Effector memory CD8-positive, alpha-beta T cell (primary cell): ENCODE results near the gene LRP5.
"Not testable (repeated sequence)": the region's sequence is repeated elsewhere in the genome, so short reads cannot be mapped to it uniquely, and the experiment has no call there.

Experiments
- ATAC-seq: fragments of 150-1000 bp; cut with Tn5 transposase; replicated peaks from 2 replicates; pipeline ENCODE4 v1.10.0; 2021; ENCODE audit warnings: mild to moderate bottlenecking, moderate library complexity
- DNase-seq, 3 experiments: peaks; one replicate each; pipeline ENCODE4 v3.0.0; 2021
- H3K27ac Mint-ChIP-seq, 2 donors: one replicate each; pipeline ENCODE4 v1.8.0; 2022; ENCODE audit warnings: mild to moderate bottlenecking in 2 of 2, mixed read lengths in 2 of 2, moderate library complexity in 2 of 2
- H3K27me3 Mint-ChIP-seq, 2 donors: one replicate each; pipeline ENCODE4 v1.8.0; 2022; ENCODE audit warnings: mixed read lengths in 2 of 2
- H3K36me3 Mint-ChIP-seq: one replicate; pipeline ENCODE4 v1.8.0; 2022; ENCODE audit warnings: mild to moderate bottlenecking, moderate library complexity, mixed read lengths; ENCODE audit not compliant: insufficient read depth
- H3K4me1 Mint-ChIP-seq, 2 donors: one replicate each; pipeline ENCODE4 v1.8.0; 2022; ENCODE audit warnings: low read depth in 2 of 2, mixed read lengths in 2 of 2
- H3K4me3 Mint-ChIP-seq, 2 donors: one replicate each; pipeline ENCODE4 v1.8.0; 2022; ENCODE audit warnings: mild to moderate bottlenecking in 2 of 2, mixed read lengths in 2 of 2, moderate library complexity in 2 of 2
- H3K9me3 Mint-ChIP-seq, 2 donors: one replicate each; pipeline ENCODE4 v1.8.0; 2022; ENCODE audit warnings: mixed read lengths in 2 of 2

LRP5 gene

DNA sequence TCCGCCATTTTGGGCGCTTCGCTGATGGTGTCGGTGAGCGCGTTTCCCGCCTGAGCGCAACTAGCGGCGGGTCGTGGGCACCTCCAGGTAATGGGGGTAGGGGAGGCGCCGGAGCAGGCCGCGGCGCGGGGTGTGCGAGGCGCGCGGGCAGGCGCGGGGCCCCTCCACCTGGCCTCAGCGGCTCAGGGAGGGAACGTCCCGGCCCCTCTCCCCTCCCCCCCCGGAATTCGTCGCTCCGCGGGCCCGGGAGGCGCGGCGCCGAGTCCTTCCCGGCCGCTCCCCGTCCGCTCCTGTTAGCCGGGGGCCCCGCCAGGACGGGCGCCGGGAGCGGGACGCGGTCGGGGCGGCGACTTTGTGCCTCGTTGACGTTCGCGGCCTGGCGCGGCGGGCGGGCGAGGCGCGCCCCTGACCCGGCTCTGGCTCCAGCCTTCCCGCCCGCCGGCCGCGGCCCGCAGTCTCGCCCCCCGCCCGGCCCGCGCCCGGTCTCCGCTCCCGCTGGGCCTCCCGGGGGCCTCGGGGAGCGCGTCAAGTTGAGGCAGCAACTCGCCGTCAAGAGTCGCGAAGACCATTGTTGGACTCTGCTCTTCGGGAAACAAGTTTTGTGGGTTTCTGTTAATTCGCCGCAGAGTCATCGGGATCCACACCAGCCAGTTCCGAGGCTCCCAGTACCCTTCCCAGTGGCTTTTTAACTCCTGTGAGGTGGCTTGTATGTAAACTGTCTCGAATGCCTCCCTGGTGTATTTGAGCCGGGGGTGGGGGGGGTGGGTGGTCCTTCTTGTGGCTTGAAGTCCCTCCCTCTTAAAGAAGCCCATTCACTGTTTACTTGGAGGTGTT, 148.6 kb downstream of the LRP5 start, which contains the start of gene PPP6R3:
Gene PPP6R3 (plus strand): TSS at position 12 of the 834 bp plus-strand sequence. CDS start 76,913 bp downstream, outside the sequence.
- peaks cover 37% of the 10 kb centered on the region for H3K36me3 Mint-ChIP-seq
- H3K27me3 Mint-ChIP-seq, result no peaks in the 10 kb centered on the region
- no peak for DNase-seq
- no peaks in the 10 kb centered on the region for H3K9me3 Mint-ChIP-seq
- H3K27ac Mint-ChIP-seq, result peak within 1 kb of the TSS; percentile 99 to 100
- peaks cover 33 to 37% of the 10 kb centered on the region in 2 donors for H3K4me1 Mint-ChIP-seq
- peak within 1 kb of the TSS; percentile 94 to 96 for H3K4me3 Mint-ChIP-seq
- ATAC-seq, result no peak

DNA sequence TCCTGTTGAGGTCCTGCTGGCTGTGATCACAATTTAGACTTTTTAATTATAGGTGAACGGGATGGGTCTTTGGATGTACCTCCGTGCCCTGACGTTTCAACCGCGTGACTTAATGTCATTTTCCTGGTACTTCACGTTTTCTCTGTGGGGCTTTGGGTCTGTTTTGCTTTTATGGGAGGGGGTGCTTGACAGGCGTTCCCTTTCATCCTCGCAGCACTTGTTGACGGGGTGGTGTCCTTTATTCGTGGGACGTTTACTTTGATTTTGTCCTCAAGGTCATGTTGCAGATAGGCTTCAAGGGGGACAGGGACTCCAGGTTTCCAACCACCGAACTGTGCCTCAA, 149.2 kb downstream of the LRP5 start:
- Mint-ChIP-seq H3K36me3 (peaks cover 37% of the 10 kb centered on the region), H3K4me3 (peak overlapping the region; percentile 73 to 74), H3K9me3 (no peaks in the 10 kb centered on the region), H3K27ac (peak overlapping the region; percentile 42 to 88), H3K27me3 (no peaks in the 10 kb centered on the region), H3K4me1 (peaks cover 35 to 40% of the 10 kb centered on the region in 2 donors)
- DNase-seq (no peak), ATAC-seq (no peak)

DNA sequence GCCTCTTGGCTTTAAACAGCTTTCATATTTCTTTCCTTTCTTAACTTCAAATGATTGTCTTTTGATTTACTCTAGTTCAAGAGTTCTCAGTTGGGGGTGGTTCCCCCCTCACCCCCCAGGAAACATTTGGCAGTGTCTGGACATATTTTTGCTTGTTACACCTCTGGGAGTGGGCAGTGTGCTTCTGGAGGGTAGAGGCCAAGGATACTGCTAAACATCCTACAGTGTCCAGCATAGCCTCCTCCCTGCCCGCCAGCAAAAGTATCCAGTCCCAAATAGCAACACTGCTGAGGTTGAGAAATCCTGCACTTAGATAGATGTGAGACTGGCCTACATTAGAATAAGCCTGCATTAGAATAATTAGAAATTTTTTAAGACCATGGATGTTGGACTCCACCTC, 151.3 kb downstream of the LRP5 start:
- H3K27ac Mint-ChIP-seq, result peak overlapping the region; percentile 42 to 72
- DNase-seq, result no peak
- peaks cover 49 to 59% of the 10 kb centered on the region in 2 donors for H3K4me1 Mint-ChIP-seq
- H3K27me3 Mint-ChIP-seq, result no peaks in the 10 kb centered on the region
- peak overlapping the region; percentile 73 to 74 for H3K4me3 Mint-ChIP-seq
- H3K36me3 Mint-ChIP-seq, result peaks cover 41% of the 10 kb centered on the region
- no peaks in the 10 kb centered on the region for H3K9me3 Mint-ChIP-seq
- no peak for ATAC-seq

DNA sequence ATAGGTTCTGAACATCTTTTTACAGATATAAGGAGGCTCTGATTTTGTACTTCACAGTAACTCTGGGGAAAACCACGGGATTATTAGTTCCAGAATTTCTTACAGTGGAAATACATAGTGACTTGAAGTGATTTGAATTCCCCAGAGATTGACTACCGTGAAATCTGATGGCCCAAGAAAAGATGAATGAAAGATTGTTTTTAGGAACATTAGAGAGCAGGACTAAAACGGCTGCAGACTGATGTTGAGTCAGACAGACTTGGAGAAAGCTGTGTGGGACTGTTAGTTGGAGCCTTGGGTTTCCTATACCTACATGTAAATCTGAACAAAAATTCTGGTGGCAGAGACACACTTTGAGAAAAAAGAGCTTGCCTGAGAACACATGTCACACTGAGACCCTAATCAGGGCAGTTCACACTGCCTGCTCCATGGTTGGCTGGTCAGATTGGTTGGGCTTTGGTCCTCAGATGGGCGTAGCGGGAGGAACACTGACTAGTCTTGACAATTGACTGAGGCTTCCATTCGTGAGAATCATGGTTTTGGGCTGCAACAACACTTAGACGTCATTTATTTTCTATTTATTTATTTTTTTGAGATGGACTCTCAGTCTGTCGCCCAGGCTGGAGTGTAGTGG, 154.9 kb downstream of the LRP5 start:
- no peaks in the 10 kb centered on the region for H3K9me3 Mint-ChIP-seq
- no peaks in the 10 kb centered on the region for H3K27me3 Mint-ChIP-seq
- DNase-seq, result no peak
- ATAC-seq, result no peak
- H3K4me1 Mint-ChIP-seq, result peaks cover 70 to 88% of the 10 kb centered on the region in 2 donors
- peaks cover 27% of the 10 kb centered on the region for H3K36me3 Mint-ChIP-seq
- H3K27ac Mint-ChIP-seq, result peak overlapping the region; percentile 6 to 73
- H3K4me3 Mint-ChIP-seq, result peak overlapping the region; percentile 67 to 79

DNA sequence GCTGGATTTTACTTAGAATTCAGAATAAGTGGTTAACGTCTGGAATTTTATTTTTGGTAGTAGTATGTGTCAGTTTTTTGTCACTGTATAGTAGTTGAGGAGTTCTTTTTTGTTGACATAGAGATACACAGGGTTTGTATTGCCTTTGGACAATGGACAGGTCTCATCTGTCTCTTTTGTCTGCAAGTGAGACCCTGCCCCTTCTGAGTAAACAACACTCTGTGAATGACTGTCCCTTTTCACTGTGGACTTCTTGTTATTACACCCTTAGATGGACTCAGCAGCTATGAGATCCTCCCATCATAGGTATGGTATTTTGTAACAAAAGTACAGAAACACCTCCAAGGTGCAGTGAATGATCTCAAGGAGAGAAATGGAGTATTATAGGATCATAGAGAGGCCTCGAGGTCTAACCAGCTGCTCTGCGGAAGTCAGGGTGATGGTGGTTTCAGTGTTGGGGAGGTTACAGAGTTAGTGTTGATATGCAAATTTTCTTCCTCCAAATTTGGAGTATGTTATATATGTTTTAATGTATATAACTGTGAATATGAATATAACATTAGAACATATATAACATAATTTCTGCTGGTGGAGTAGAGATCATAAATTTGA, 155.9 kb downstream of the LRP5 start:
- Mint-ChIP-seq H3K4me1 (peaks cover 72 to 93% of the 10 kb centered on the region in 2 donors), H3K27me3 (no peaks in the 10 kb centered on the region), H3K4me3 (peak overlapping the region; percentile 67 to 79), H3K9me3 (no peaks in the 10 kb centered on the region), H3K36me3 (peaks cover 23% of the 10 kb centered on the region), H3K27ac (peak overlapping the region in 1 of 2 donors; percentile 88)
- ATAC-seq (peak; percentile 61), DNase-seq (no peak)

DNA sequence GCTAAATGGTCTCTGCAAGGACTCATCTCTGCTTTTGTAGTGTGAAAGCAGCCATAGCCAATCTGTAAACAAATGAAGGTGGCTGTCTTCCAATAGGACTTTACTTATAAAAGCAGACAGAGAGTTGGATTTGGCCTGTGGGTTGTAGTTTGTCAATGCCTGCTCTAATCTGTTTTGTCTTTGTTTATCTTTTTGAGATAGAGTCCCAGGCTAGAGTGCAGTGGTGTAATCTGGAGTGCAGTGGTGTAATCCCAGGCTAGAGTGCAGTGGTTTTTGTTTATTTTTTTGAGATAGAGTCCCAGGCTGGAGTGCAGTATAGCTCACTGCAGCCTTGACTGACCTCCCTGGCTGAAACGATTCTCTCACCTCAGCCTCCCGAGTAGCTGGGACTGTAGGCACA, 156.7 kb downstream of the LRP5 start:
- Mint-ChIP-seq H3K4me3 (peak overlapping the region; percentile 67 to 79), H3K4me1 (peaks cover 71 to 93% of the 10 kb centered on the region in 2 donors), H3K27me3 (no peaks in the 10 kb centered on the region), H3K9me3 (no peaks in the 10 kb centered on the region), H3K36me3 (peaks cover 22% of the 10 kb centered on the region), H3K27ac (peak overlapping the region; percentile 77 to 88)
- DNase-seq (no peak), ATAC-seq (no peak)

DNA sequence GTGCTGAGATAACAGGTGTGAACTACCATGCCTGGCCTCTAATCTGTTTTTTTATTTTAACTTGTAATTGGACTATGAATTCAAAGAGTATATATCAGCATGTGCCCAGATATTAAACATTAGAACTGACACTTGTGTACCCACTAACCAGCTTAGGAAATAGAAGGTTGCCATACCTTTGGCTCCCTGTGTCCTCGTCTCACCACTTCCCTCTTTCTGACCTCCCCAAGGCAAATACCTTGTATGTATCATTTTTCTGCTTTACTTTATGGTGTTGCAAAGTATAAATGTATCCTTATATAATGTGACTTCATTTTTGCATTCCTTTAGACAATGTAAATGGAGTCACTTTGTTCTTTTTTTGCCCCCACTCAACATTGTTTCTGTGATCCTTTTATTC, 157.3 kb downstream of the LRP5 start:
- H3K4me1 Mint-ChIP-seq, result peaks cover 68 to 92% of the 10 kb centered on the region in 2 donors
- H3K36me3 Mint-ChIP-seq, result peaks cover 19% of the 10 kb centered on the region
- no peaks in the 10 kb centered on the region for H3K9me3 Mint-ChIP-seq
- peak overlapping the region; percentile 67 to 79 for H3K4me3 Mint-ChIP-seq
- no peaks in the 10 kb centered on the region for H3K27me3 Mint-ChIP-seq
- peak overlapping the region; percentile 77 to 88 for H3K27ac Mint-ChIP-seq
- ATAC-seq (no peak), DNase-seq (no peak)

DNA sequence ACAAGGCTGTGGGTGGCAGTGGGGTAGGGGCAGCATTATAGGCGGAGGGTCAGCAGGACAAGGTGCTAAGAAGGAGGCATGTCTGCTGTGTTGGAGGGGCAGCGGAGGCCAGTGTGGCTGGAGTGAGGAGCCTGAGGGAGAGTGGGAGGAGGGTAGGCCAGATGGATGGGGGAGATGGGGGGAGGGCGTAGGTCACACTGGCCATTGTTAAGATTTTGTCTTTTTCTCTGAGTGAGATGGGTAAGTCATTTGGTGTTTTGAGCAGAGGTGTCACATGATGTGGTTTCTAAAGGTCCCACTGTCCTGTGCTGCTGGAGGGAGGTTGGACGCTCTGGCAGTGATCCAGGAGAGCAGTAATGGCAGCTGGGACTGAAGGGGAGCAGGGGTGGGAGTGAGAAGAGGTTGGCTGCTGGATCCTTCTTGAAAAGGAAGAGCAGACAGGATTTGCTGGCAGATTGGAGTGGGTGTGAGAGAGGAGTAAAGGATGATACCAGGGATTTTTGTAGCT, 158.0 kb downstream of the LRP5 start:
- peak overlapping the region; percentile 67 to 79 for H3K4me3 Mint-ChIP-seq
- peaks cover 14% of the 10 kb centered on the region for H3K36me3 Mint-ChIP-seq
- no peaks in the 10 kb centered on the region for H3K9me3 Mint-ChIP-seq
- no peaks in the 10 kb centered on the region for H3K27me3 Mint-ChIP-seq
- ATAC-seq (no peak), DNase-seq (no peak)
- H3K27ac Mint-ChIP-seq, result peak overlapping the region; percentile 77 to 88
- peaks cover 70 to 85% of the 10 kb centered on the region in 2 donors for H3K4me1 Mint-ChIP-seq

DNA sequence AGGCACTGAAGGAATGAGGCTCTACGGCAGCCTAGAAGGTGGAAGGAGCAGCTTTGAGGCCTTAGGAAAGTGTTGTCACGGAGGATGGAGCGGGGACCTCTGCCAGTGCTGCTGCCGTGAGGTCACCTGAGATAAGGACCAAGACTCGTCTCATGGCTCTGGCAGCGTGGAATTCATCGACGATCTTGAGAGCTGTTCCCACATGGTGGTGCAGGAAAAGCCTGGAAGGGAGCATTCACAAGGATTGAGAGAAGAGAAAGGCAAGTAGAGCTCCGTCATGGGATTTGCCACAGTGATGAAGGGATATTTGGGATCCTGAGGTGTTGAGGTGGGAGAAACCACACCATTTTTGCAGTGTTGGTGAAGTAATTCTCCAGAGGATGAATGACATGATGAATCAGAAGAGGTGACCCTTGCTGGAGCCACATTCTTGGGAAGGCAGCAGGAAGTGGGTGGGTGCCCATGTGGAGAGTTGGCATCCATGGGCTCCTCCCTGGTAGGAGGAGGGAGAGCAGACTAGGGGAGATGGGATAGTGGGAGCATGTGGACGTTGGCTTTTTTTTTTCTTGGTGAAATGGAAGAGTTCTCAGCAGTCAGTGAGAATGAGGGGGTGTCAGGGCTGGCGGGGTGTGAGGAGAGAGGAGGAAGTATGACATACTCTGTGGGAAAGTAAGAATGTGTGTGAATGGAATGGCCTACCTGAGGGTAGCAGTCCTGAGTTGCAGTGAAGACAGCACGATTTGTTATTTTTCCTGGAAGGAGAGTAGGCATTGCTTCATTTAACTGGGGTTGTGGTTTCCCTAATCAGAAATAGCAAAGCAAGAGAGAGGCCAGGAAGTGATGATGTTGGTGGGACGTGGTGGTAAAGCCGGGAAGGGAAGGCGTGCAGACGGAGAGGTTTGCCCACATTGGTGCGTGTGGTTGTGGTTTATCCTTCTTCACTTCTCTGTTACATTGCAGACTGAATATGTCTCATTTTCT, 159.3 kb downstream of the LRP5 start:
- Mint-ChIP-seq H3K9me3 (no peaks in the 10 kb centered on the region), H3K36me3 (peaks cover 20% of the 10 kb centered on the region), H3K27me3 (no peaks in the 10 kb centered on the region), H3K4me1 (peaks cover 62 to 75% of the 10 kb centered on the region in 2 donors), H3K27ac (peak overlapping the region; percentile 77 to 88), H3K4me3 (peak overlapping the region; percentile 67 to 79)
- peak in 2 of 3 experiments; percentile 24 to 39 for DNase-seq
- ATAC-seq, result peak; percentile 86

DNA sequence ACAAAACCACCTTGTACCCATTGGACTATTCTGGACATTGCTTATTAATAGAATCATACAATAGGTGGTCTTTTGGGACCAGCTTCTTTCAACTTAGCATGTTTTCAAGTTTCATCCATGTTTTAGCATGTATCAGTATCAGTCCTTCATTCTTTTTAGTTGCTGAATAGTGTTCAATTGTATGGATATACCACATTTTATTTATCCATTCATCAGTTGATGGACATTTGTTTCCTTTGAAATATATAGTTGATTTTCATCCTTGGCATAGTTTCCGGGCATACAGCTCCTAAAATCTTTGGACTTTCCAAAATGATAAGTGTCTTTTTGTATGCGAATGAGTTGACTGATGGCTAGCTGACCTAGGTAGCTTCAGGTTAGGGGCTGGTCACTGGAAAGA, 160.4 kb downstream of the LRP5 start:
- Mint-ChIP-seq H3K36me3 (peaks cover 15% of the 10 kb centered on the region), H3K9me3 (no peaks in the 10 kb centered on the region)

DNA sequence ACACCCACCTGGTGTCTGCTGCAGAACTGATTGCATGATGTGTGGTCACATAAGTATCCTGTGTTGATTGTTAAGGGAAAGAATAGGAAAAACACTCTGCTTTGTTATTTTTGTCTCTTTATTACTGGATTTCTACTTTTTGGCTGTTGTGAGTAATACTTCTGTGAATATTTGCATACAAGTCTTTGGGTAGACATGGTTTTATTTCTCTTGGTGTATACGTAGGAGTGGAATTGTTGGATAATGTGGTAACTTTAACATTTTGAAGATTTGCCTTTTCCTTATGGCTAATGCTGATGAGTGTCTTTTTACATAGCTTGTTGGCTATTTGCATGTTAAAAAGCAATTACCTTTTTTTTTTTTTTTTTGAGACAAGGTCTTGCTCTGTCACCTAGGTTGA, 161.3 kb downstream of the LRP5 start:
- Mint-ChIP-seq H3K9me3 (no peaks in the 10 kb centered on the region), H3K36me3 (peaks cover 15% of the 10 kb centered on the region), H3K4me1 (peaks cover 59 to 74% of the 10 kb centered on the region in 2 donors), H3K27me3 (no peaks in the 10 kb centered on the region), H3K4me3 (peak overlapping the region; percentile 46 to 79), H3K27ac (peak overlapping the region in 1 of 2 donors; percentile 72)
- no peak for ATAC-seq
- no peak for DNase-seq

More for the DNA sequence above, 160.4 kb downstream of the LRP5 start:
- H3K4me3 Mint-ChIP-seq, result peak overlapping the region; percentile 67 to 79
- H3K4me1 Mint-ChIP-seq, result peaks cover 60 to 77% of the 10 kb centered on the region in 2 donors
- no peaks in the 10 kb centered on the region for H3K27me3 Mint-ChIP-seq
- DNase-seq (no peak), ATAC-seq (no peak)
- peak overlapping the region in 1 of 2 donors; percentile 72 for H3K27ac Mint-ChIP-seq

DNA sequence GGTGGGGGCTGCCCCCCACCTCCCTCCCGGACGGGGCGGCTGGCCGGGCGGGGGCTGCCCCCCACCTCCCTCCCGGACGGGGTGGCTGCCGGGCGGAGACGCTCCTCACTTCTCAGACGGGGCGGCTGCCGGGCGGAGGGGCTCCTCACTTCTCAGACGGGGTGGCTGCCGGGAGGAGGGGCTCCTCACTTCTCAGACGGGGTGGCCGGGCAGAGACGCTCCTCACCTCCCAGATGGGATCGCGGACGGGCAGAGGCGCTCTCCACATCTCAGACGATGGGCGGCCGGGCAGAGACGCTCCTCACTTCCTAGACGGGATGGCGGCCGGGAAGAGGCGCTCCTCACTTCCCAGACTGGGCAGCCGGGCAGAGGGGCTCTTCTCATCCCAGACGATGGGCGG, 163.2 kb downstream of the LRP5 start:
- ATAC-seq, H3K4me3 Mint-ChIP-seq, H3K9me3 Mint-ChIP-seq, DNase-seq, H3K27me3 Mint-ChIP-seq, H3K27ac Mint-ChIP-seq: not testable (repeated sequence)
- Mint-ChIP-seq H3K36me3 (peaks cover 15% of the 10 kb centered on the region), H3K4me1 (peaks cover 54 to 72% of the 10 kb centered on the region in 2 donors)
